ENCODE data around the gene GPR42. TPM values are rescaled to one million over a fixed set of nuclear protein-coding genes. Genes with fewer than 3 reads are reported as not detected.
"Not testable (repeated sequence)": the region's sequence is repeated elsewhere in the genome, so short reads cannot be mapped to it uniquely, and the experiment has no call there.

Gene GPR42
- total and polyA plus RNA-seq, 4 donors = 0.21 to 1.5 TPM; not detected in 2

DNA sequence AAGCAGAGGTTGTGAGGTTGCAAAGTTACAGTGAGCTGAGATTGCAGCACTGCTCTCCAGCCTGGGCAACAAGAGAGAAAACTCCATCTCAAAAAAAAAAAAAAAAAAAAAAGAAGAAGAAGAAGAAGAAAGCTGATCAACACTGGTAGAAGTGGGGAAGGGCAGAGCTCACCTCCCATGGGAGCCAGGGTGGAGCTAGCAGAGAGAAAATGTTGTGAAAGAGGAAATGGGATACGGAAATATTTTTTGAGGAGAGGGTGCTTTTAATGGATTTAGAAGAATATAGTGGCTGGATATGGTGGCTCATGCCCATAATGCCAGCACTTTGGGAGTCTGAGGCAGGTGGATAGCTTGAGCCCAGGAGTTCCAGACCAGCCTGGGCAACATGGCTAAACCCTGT lies 6.8 kb downstream of the GPR42 start:
- Histone ChIP-seq H3K36me3 (ENCODE audit: control insufficient read depth in 4 of 4, insufficient read depth in 4 of 4, low read length in 4 of 4) (no peaks in the 10 kb centered on the region), H3K27me3 (ENCODE audit: control insufficient read depth in 3 of 3, insufficient read depth in 3 of 3, low read length in 2 of 3) (no peaks in the 10 kb centered on the region), H3K4me3 (no peak overlapping the region), H3K9me3 (ENCODE audit: control insufficient read depth in 4 of 4, insufficient read depth in 3 of 4, low read length in 3 of 4) (no peaks in the 10 kb centered on the region), H3K9ac (ENCODE audit: insufficient read depth in 1 of 2, low read length in 2 of 2) (no peak overlapping the region), H3K4me1 (ENCODE audit: control insufficient read depth in 5 of 5, insufficient read depth in 5 of 5, low read length in 5 of 5) (peaks cover 0 to 3% (median 0%) of the 10 kb centered on the region in 5 donors), H3K27ac (ENCODE audit: low read depth in 1 of 2, low read length in 1 of 2) (no peak overlapping the region)
- WGBS, 2 donors = 25 to 52% methylated on average over 1 of the region's 1 CpG
- TF ChIP-seq, protein P1, sequence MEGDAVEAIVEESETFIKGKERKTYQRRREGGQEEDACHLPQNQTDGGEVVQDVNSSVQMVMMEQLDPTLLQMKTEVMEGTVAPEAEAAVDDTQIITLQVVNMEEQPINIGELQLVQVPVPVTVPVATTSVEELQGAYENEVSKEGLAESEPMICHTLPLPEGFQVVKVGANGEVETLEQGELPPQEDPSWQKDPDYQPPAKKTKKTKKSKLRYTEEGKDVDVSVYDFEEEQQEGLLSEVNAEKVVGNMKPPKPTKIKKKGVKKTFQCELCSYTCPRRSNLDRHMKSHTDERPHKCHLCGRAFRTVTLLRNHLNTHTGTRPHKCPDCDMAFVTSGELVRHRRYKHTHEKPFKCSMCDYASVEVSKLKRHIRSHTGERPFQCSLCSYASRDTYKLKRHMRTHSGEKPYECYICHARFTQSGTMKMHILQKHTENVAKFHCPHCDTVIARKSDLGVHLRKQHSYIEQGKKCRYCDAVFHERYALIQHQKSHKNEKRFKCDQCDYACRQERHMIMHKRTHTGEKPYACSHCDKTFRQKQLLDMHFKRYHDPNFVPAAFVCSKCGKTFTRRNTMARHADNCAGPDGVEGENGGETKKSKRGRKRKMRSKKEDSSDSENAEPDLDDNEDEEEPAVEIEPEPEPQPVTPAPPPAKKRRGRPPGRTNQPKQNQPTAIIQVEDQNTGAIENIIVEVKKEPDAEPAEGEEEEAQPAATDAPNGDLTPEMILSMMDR (IDR thresholded peaks at IDR 0.05; ENCODE audit: control extremely low read depth, extremely low read depth) = no peak
- ATAC-seq (ENCODE audit: insufficient read depth, low FRiP score) (no peak), DNase-seq (no peak)

DNA sequence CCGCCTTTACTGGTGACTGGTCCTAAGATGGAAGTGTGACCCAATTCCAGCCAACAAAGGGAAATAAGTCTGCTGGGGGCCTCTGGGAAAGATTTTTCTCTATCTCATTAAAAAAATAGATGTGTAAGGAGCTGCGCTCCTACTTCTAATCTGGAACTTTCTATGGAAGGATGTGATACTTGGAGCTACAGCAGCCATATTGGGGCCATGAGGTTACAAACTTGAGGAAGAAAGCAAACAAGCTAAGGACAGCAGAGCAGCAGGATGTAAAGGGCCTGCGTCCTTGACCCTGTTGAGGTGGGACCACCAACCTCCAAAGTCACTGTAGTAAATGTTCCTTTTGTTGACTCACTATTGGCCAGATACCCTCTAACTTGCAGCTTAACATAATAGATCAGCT lies 7.5 kb downstream of the GPR42 start:
- Histone ChIP-seq H3K4me3 (no peak overlapping the region), H3K27me3 (ENCODE audit: control insufficient read depth in 3 of 3, insufficient read depth in 3 of 3, low read length in 2 of 3) (no peaks in the 10 kb centered on the region)

DNA sequence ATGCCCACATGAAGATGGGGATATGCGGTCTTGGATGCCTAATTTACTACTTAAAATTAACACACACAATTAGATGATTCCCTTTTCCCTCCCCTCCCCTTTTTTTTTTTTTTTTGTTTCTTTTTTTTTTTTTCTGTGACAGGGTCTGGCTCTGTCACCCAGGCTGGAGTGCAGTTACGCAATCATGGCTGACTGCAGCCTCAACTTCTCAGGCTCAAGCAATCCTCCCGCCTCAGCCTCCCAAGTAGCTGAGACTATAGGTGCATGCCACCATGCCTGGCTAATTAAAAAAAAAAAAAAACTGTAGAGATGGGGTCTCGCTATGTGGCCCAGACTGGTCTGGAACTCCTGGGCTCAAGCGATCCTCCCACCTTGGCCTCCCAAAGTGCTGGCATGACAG lies 8.7 kb downstream of the GPR42 start:
- DNase-seq; H3K36me3 ChIP-seq (ENCODE audit: control insufficient read depth in 4 of 4, insufficient read depth in 4 of 4, low read length in 4 of 4); H3K9me3 ChIP-seq (ENCODE audit: control insufficient read depth in 4 of 4, insufficient read depth in 3 of 4, low read length in 3 of 4); ATAC-seq (ENCODE audit: insufficient read depth, low FRiP score); H3K27ac ChIP-seq (ENCODE audit: low read depth in 1 of 2, low read length in 1 of 2); H3K4me3 ChIP-seq; H3K27me3 ChIP-seq (ENCODE audit: control insufficient read depth in 3 of 3, insufficient read depth in 3 of 3, low read length in 2 of 3); H3K9ac ChIP-seq (ENCODE audit: insufficient read depth in 1 of 2, low read length in 2 of 2); H3K4me1 ChIP-seq (ENCODE audit: control insufficient read depth in 5 of 5, insufficient read depth in 5 of 5, low read length in 5 of 5): not testable (repeated sequence)
- 83 to 95% methylated on average over 5 of the region's 5 CpGs for WGBS, 2 donors

More for the DNA sequence above, 7.5 kb downstream of the GPR42 start:
- peaks cover 0 to 3% (median 0%) of the 10 kb centered on the region in 5 donors for H3K4me1 ChIP-seq (ENCODE audit: control insufficient read depth in 5 of 5, insufficient read depth in 5 of 5, low read length in 5 of 5)
- WGBS, 2 donors = 95% methylated on average over 3 of the region's 3 CpGs
- TF ChIP-seq, protein P1 (IDR thresholded peaks at IDR 0.05; ENCODE audit: control extremely low read depth, extremely low read depth) = no peak
- ATAC-seq (ENCODE audit: insufficient read depth, low FRiP score) = no peak
- DNase-seq = no peak
- H3K9me3 ChIP-seq (ENCODE audit: control insufficient read depth in 4 of 4, insufficient read depth in 3 of 4, low read length in 3 of 4) = no peaks in the 10 kb centered on the region
- H3K36me3 ChIP-seq (ENCODE audit: control insufficient read depth in 4 of 4, insufficient read depth in 4 of 4, low read length in 4 of 4) = no peaks in the 10 kb centered on the region
- no peak overlapping the region for H3K27ac ChIP-seq (ENCODE audit: low read depth in 1 of 2, low read length in 1 of 2)
- H3K9ac ChIP-seq (ENCODE audit: insufficient read depth in 1 of 2, low read length in 2 of 2) = no peak overlapping the region

DNA sequence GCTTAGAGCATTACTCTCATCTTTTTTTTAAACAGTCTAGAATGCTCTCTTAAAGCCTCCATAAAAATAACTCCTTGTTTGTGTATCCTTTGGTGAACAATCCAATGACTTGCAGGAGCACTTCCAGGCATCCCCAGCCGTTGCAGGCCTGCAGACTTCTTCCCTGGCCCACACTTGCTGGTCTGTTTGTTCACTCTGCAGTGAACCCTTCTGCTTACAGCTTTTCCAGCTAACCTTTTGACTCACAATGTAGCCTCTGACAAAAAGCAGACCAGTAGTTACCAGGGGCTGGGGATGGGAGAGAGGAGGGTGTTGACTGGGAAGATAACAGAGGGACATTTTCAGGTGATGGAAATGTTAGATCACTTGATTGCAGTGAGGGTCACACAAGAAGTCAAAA lies 9.1 kb downstream of the GPR42 start:
- H3K9me3 ChIP-seq (ENCODE audit: control insufficient read depth in 4 of 4, insufficient read depth in 3 of 4, low read length in 3 of 4) = no peaks in the 10 kb centered on the region
- H3K4me3 ChIP-seq = no peak overlapping the region
- WGBS, 2 donors = 48 to 74% methylated on average over 1 of the region's 1 CpG
- TF ChIP-seq, protein P1 (IDR thresholded peaks at IDR 0.05; ENCODE audit: control extremely low read depth, extremely low read depth) = no peak
- ATAC-seq (ENCODE audit: insufficient read depth, low FRiP score) (no peak), DNase-seq (no peak)
- peaks cover 0 to 3% (median 0%) of the 10 kb centered on the region in 5 donors for H3K4me1 ChIP-seq (ENCODE audit: control insufficient read depth in 5 of 5, insufficient read depth in 5 of 5, low read length in 5 of 5)
- H3K27ac ChIP-seq (ENCODE audit: low read depth in 1 of 2, low read length in 1 of 2) = no peak overlapping the region
- H3K9ac ChIP-seq (ENCODE audit: insufficient read depth in 1 of 2, low read length in 2 of 2) = no peak overlapping the region
- no peaks in the 10 kb centered on the region for H3K36me3 ChIP-seq (ENCODE audit: control insufficient read depth in 4 of 4, insufficient read depth in 4 of 4, low read length in 4 of 4)
- H3K27me3 ChIP-seq (ENCODE audit: control insufficient read depth in 3 of 3, insufficient read depth in 3 of 3, low read length in 2 of 3) = no peaks in the 10 kb centered on the region

All from lung (tissue), 12 donors.